GM10847 (cell line): ENCODE data around the gene CPD.

Source experiments
- POLR2A ChIP-seq: IDR thresholded peaks from 2 replicates; pipeline ENCODE4 v1.6.1; 2011; ENCODE audit not compliant: insufficient read length; ENCODE audit errors: extremely low read depth

Gene CPD

DNA sequence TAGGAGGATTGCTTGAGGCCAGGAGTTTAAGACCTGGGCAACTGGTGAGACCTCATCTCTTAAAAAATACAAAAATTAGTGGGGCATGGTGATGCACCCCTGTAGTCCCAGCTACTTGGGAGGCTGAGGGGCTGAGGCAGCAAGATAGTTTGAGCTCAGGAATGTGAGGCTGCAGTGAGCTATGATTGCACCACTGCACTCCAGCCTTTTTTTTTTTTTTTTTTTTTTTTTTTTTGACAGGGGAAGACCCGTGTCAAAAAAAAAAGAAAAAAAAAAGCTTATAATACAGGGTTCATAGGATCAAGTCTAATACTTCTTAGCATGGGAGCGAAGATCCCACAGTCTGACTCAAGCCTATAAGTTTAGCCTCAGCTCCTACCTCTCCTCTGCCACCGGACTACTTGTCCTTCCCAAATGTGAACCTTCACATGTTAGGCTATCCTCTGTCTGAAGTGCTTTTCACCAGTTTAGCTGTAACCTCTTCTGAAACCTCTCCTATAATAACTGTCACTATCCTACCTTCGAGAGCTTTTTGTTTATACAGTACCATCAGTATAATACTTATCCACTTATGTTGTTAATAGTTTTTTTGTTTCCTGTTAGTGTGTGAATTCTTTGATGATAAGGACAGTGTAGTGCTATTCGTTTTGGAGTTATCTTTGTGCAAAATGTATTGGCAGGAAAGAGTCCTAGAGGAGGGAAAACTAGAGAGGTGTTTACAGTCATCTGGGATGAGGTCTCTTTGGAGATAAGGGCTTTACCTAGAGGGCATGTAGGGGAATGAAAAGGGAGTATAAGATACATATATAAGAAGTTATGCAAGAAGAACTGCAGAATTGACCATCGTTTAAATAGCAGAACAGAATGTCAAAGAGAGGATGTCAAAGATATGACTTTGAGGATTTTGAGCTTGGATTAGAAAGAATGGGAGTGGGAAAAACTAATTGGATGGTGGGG is 15.5 kb downstream of the CPD start:
- no peak for TF ChIP-seq POLR2A

DNA sequence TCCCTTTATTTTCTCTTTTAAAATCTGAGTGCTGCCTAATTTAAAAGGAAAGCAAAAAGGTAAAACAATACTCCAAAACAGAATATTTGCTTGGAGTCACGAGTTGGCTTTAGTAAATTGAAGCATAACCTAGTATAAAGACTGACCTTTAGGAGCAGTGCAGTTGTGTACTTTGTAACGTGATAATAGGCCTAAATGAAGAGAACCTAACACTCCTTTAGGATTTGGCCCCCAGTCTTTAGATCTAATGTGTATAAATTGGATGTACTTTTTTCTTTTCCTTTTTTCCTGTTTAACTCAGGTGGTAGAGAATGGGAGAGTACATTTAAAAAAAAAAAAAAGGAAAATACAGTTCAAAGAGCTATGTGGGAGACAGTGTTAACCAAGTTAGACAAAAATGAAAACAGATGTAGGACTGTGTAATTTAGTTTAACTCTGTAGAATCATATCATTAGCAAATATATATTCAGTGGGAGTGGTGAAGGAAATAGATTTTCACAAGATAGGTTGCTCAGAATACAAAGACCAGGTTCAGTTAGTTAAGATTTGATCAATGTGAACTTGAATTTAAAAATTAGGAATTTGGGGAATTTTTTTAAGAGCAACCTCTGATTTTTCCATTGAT is 16.8 kb downstream of the CPD start:
- TF ChIP-seq POLR2A: no peak

DNA sequence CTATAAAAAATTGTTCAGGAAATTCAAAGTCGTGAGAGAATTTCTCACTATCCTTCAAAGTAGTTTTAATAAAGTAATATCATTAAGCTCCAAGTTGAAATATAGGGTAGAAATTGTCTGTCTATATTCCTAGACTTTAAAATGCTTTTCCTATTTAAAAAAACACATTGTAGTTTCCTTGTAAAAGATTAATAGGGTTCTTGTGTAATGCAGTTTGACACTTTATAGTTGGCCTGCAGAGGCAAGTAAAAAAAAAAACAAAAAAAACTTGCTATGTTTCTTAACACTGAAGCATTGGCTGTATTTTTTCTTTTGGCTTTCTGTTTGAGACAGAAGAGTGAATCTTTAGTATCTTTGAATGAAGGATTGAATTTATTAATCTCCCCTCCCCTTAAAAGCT is 17.4 kb downstream of the CPD start:
- no peak for TF ChIP-seq POLR2A

DNA sequence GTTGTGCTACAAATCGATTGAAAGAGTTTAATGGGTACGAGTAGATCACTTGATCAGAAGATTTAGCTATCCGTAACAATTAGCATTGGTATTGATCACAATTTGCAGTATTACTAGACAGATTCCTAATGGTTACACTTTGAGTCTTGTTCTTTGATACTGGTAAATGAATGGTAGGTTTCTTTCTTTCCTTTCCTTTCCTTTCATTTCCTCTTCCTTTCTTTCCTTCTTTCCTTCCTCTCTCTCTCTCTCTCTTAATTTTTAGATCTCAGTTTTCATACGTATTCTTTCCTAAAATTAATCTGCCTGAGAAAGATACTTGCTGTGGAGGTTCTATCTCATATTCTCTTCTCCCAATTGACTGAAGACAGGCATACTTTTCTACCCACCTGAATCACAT is 17.9 kb downstream of the CPD start:
- no peak for TF ChIP-seq POLR2A

DNA sequence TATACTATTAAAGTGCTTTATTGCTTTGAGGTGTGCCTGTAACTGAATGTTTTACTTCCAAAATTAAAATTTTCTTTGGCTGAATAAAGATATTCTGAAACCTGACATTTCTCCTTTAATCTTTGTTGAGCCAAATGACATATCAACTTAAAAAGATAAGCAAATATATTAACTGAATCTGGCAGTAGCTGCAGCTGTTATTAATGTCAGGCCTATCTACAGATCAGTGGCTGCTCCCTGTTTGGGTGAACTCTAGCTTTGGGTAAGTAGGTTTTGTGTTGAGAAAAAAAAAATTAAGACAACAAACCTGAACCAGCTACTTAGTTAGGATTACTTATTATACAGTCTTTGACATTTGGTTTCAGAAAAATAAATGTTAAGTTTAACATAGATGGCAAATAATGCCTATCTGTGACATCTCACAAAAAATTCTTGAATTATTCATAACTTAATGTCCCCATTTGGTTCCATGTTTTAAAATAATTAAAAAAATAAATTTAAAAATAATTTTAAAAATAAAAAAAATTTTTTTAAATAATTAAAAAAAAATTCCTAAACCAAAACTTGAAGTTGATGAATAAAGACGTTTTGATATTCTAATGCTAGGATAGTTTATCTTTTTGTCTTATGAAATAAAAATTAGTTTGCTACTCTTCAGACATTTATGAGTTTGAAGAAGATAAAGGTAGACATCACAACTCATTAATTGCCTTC is 19.8 kb downstream of the CPD start:
- TF ChIP-seq POLR2A: no peak

DNA sequence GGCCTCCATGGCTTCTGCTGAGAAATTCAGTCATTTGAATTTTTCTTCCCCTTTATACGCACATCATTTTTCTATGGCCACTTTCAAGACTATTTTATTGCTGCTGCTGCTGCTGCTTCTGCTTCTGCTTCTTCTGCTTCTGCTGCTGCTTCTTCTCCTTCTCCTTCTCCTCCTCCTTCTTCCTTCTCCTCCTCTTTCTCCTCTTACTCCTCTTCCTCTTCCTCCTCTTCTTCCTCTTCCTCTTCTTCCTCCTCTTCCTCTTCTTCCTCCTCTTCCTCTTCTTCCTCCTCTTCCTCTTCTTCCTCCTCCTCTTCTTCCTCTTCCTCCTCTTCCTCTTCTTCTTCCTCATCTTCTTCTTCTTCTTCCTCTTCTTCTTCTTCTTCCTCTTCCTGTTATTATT is 22.4 kb downstream of the CPD start:
- no peak for TF ChIP-seq POLR2A

DNA sequence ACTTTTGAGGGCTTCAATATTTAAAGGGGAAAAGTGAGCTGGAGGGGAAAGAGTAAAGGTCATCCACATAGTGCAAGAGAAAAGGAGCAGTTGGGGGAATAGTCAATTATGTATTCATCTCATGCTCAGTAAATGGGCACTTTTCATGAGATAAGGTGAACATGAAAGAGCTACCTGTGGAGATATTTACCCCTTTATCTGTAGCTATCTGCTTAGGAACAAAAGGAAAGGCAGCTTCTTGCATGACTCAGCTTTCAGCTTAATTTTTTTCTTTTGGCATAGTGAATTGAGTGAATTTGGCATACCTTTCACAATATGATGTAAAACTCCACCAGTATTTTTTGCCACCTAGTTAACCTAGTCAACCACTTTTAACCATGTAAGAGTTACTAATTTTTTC is 26.4 kb downstream of the CPD start:
- TF ChIP-seq POLR2A: no peak

DNA sequence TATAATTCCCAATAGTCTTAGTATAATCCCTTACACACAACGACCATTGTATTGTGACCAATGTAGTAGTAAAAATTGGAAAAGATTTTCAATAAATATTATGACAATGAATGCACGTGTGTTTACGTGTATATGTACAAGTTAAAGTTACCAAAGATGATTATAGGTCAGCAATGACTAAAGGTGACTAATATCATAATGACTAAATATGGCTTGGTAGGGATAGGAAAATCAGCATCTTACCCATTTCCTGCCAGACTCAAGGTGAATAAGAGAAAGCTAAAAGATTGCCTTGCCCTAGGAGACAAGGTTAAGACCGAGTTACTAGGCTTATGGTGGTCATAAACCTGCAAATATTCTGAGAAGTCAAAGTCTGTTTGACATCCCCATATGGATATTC is 34.4 kb downstream of the CPD start:
- no peak for TF ChIP-seq POLR2A

DNA sequence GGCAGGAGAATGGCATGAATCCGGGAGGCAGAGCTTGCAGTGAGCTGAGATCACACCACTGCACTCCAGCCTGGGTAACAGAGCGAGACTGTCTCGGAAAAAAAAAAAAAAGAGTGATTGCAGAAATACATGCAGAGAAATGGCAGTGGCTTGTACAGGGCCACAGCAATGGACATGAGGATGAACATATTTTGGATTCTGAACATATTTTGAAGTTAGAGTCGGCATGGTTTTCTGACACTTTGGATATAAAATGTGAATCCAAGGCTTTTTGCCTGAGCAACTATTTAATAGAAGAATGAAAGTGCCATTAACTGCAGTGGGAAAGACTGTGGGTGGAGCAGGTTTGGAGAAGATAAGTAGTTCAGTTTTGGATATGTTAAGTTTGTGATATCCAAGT is 35.8 kb downstream of the CPD start:
- no peak for TF ChIP-seq POLR2A

DNA sequence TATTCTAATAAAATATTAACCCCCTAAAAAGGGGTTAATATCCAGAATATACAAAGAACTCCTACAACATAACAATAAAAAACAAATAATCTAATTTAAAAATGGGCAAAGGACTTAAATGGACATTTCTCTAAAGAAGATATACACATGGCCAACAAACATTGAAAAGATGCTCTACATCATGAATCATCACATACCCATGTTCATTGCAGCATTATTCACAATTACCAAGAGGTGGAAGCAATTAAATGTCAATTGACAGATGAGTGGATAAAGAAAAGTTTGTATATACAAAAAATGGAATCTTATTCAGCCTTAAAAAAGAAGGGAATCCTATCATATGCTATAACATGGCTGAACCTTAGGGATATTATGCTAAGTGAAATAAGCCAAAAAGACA is 36.8 kb downstream of the CPD start:
- TF ChIP-seq POLR2A: no peak

DNA sequence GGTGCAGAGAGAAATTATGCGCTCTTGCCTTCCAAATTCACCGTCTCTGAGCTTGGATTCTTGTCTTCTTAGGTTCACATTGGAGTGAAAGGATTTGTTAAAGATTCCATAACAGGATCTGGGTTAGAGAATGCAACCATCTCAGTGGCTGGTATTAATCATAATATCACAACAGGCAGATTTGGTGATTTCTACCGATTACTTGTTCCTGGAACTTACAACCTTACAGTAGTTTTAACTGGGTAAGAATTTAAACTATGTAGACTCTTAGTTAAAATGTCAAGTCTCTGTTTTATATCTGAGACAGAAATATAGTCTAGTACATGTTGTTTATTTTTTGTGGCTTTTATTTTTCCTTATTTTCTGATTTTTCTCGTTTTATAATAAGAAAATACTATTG is 42.9 kb downstream of the CPD start:
- no peak for TF ChIP-seq POLR2A

DNA sequence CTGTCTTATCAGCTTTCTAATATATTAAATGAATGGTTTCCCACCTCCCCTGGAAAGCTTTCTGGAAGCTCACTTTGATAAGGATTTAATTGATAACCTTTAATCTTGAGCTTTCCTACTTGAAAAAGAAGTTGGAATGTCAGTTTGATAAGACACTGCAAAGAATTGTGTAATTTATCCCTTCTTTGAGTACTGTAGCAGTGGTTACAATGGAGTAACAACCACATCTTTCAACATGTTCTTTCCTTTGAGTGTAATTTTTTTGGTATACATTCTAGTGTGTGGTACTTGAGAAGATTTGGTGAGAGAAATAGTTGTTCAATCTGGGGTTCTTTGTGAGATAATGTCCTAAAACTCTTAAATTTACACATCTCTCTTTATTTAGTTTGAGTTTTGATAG is 43.4 kb downstream of the CPD start:
- no peak for TF ChIP-seq POLR2A

DNA sequence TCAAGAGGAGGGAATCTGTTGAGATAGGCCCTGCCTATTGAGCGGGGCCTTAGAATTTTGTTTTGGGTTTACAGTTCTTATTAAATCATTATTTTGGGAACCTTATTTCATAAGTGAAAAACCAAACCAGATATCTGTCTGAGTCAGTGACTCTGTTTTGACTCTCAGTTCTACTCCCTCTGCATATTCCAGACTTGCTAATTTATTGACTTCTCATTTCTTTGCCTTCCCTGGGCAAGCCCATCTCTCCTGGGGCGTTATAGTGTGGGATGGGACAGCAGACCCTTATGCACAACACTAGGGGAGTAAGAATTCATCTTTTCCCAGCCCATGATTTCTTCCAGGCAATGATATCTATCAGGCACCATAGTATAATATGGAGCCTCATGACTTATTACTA is 45.7 kb downstream of the CPD start:
- TF ChIP-seq POLR2A: no peak

DNA sequence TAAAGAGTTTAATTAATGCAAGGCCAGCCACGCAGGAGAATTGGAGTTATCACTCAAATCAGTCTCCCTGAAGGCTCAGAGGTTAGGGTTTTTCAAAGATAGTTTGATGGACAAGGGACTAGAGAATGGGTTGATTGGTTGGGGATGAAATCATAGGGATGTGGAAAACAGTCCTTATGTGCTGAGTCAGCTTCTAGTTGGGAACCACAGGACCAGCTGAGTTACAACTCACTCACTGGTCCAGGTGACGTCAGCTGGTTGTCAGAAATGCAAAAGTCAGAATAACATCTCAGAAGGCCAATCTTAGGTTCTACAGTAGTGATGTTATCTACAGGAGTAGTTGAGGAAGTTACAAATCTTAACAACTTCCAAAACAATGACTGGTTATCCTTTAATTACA is 47.6 kb downstream of the CPD start:
- no peak for TF ChIP-seq POLR2A

DNA sequence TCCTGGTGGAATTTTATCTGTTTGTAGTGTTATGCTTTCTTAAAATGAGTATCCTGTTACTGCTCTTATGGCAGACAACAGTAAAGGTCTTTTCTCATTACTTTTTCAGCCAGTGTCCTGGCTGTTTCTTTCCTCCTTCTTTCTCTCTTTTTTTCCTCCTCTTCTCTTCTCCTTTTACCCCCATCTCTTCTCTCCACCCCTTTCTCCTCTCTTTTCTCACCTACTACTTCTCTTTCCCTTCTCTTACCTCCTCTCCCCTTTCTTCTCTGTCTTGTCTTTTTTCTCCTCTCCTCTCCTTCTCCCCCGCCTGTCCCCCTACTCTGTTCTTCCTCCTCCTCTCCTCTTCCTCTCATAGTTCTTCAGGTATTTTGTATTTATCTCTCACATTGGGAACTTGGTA is 48.9 kb downstream of the CPD start:
- TF ChIP-seq POLR2A: no peak

DNA sequence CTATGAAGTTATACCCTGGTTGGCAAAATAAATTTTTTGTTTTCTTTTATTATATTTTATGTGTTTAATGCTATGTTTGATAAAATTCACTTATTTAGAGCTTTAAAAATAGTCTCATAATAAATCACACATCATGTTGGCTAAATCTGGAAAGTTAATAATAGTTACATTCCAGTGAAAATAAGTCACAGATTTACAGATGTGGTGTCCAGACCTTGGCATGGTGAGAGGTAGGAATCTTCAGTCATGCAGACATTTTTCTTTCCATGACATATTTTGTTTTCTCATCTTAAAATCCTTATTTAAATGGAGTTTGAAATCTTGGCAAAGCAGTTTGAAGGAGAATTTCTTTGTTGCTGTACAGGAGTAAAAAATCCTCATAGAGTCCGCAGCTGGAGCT is 50.4 kb downstream of the CPD start:
- no peak for TF ChIP-seq POLR2A
